Left lobe of liver (tissue), 2 donors: ENCODE results near the gene METTL8. TPM values are rescaled to one million over a fixed set of nuclear protein-coding genes. Genes with fewer than 3 reads are reported as not detected.

ENCODE experiments used
- ATAC-seq: fragments of 200-7000 bp; cut with Tn5 transposase; one replicate; pipeline ENCODE4 v1.9.1; 2020; ENCODE audit warnings: mild to moderate bottlenecking, moderate library complexity
- DNase-seq: peaks from one replicate; pipeline ENCODE4 v3.0.0-alpha.2; 2020; ENCODE audit warnings: low spot score
- total RNA-seq: library from RNA; stranded (reverse); gene quantifications from one replicate; pipeline ENCODE4 v1.2.1, GENCODE V29; 2021
- donor health status: DM: no; HTN: no; CAD: no; lungs with moderate emphysema.
- donor health status: DM: no; HTN: yes; CAD: no.

METTL8 gene
- total RNA-seq, 1 donor from 2014 or later: 7.5 TPM

GRCh38 chr2:171347591-171348032, 86.2 kb downstream of the METTL8 start:
- DNase-seq: no peak
- ATAC-seq: no peak

GRCh38 chr2:171346723-171347557, 86.8 kb downstream of the METTL8 start:
- ATAC-seq: no peak

GRCh38 chr2:171345971-171346722, 87.6 kb downstream of the METTL8 start:
- DNase-seq (no peak), ATAC-seq (no peak)

More at GRCh38 chr2:171346723-171347557, 86.8 kb downstream of the METTL8 start:
- no peak for DNase-seq

- ATAC-seq (no peak), DNase-seq (no peak)
Measured at GRCh38 chr2:171344182-171344581, 89.6 kb downstream of the METTL8 start.

- no peak for DNase-seq
- ATAC-seq: no peak
Measured at GRCh38 chr2:171342067-171342413, 91.8 kb downstream of the METTL8 start.

- DNase-seq (no peak), ATAC-seq (no peak)
Measured at GRCh38 chr2:171341394-171342066, 92.3 kb downstream of the METTL8 start.

GRCh38 chr2:171334946-171335345, 98.8 kb downstream of the METTL8 start:
- DNase-seq (no peak), ATAC-seq (no peak)

- DNase-seq (no peak), ATAC-seq (no peak)
Measured at GRCh38 chr2:171334171-171334570, 99.6 kb downstream of the METTL8 start.

- ATAC-seq: no peak
Measured at GRCh38 chr2:171330155-171330956, 103.4 kb downstream of the METTL8 start.

GRCh38 chr2:171327043-171327496, 106.7 kb downstream of the METTL8 start:
- DNase-seq (no peak), ATAC-seq (no peak)

More at GRCh38 chr2:171330155-171330956, 103.4 kb downstream of the METTL8 start:
- DNase-seq: no peak

- ATAC-seq: no peak
- DNase-seq: no peak
Measured at GRCh38 chr2:171325886-171326585, 107.8 kb downstream of the METTL8 start.

GRCh38 chr2:171323971-171324528, 109.7 kb downstream of the METTL8 start:
- DNase-seq (no peak), ATAC-seq (no peak)

- DNase-seq (no peak), ATAC-seq (no peak)
Measured at GRCh38 chr2:171322928-171323327, 110.9 kb downstream of the METTL8 start.

- no peak for DNase-seq
- ATAC-seq: no peak
Measured at GRCh38 chr2:171320731-171321130, 113.1 kb downstream of the METTL8 start.

- ATAC-seq: no peak
- DNase-seq: no peak
Measured at GRCh38 chr2:171320208-171320621, 113.6 kb downstream of the METTL8 start.

- ATAC-seq (no peak), DNase-seq (no peak)
Measured at GRCh38 chr2:171319164-171319810, 114.5 kb downstream of the METTL8 start.

- no peak for DNase-seq
- no peak for ATAC-seq
Measured at GRCh38 chr2:171318463-171318934, 115.3 kb downstream of the METTL8 start.

GRCh38 chr2:171317492-171318125, 116.2 kb downstream of the METTL8 start:
- DNase-seq (no peak), ATAC-seq (no peak)
